HCT116 (cell line): ENCODE measurements around the gene TAC1. TPM values are rescaled to one million over a fixed set of nuclear protein-coding genes. Genes with fewer than 3 reads are reported as not detected.

Experiments used
- ATAC-seq: fragments of 200-7000 bp; cut with Tn5 transposase; 2 replicates; pipeline ENCODE4 v1.9.1; 2020; ENCODE audit warnings: mild to moderate bottlenecking, moderate library complexity
- BruUV-seq: library from RNA; stranded (reverse); fragments of 400-500 nt; replicated peaks from 2 replicates; lab custom pipeline; 2021; lab: Mats Ljungman, UMichigan
- CTCF ChIA-PET: fragments of 300-600 bp; sonication (Branson Sonifier 250); formaldehyde crosslinking; loops from one replicate; lab custom pipeline; 2021; ENCODE audit warnings: antibody characterized with exemption; lab: Charles Lee
- POLR2A ChIA-PET: fragments of 300-600, 350-600 bp; sonication (Branson Sonifier 250); formaldehyde crosslinking; loops from one replicate; lab custom pipeline; 2021; ENCODE audit warnings: antibody characterized with exemption; lab: Charles Lee
- RAD21 ChIA-PET, 2 experiments: fragments of 300-600 bp; sonication (Branson Sonifier 250); formaldehyde crosslinking; loops; one replicate each; lab custom pipeline; 2023; ENCODE audit warnings: low total read pairs in 2 of 2; ENCODE audit not compliant: uncharacterized antibody in 2 of 2, unreplicated experiment in 2 of 2, low non-redundant PET in 1 of 2; lab: Charles Lee
- DNase-seq: peaks from one replicate; pipeline ENCODE4 v3.0.0-alpha.2; 2010; ENCODE audit warnings: low read depth, low spot score
- H2AFZ ChIP-seq: fragments of 200-600 bp; shearing (Covaris generic), sonication (generic); 2 replicates; pipeline ENCODE4 v1.6.1; 2017; ENCODE audit warnings: low read depth, mixed run types, mixed read lengths, antibody characterized with exemption, low read length; ENCODE audit not compliant: poor library complexity, severe bottlenecking
- H3K27ac ChIP-seq: 2 replicates; pipeline ENCODE4 v1.5.1; 2012; ENCODE audit warnings: low read depth, low read length
- H3K27me3 ChIP-seq: fragments of 200-600 bp; sonication (generic); 2 replicates; pipeline ENCODE4 v1.6.1; 2016; ENCODE audit warnings: mixed run types, low read length, mixed read lengths; ENCODE audit not compliant: insufficient read depth
- H3K36me3 ChIP-seq, 2 experiments: fragments of 200-500 bp in 1 of 2; fragments of 200-600 bp in 1 of 2; sonication (Bioruptor generic) in 1 of 2; sonication (generic) in 1 of 2; 2 replicates each; pipeline versions ENCODE4 v1.5.1 to v1.6.1; 2014 to 2016; ENCODE audit warnings: low read length in 2 of 2, inconsistent platforms in 1 of 2, mixed read lengths in 1 of 2, mixed run types in 1 of 2; ENCODE audit not compliant: insufficient read depth in 2 of 2, control insufficient read depth in 1 of 2
- H3K4me1 ChIP-seq, 2 experiments: fragments of 200-600 bp in 1 of 2; sonication (generic) in 1 of 2; 2 replicates each; pipeline versions ENCODE4 v1.5.1 to v1.6.1; 2012 to 2017; ENCODE audit warnings: low read length in 2 of 2, inconsistent platforms in 1 of 2, mild to moderate bottlenecking in 1 of 2, mixed read lengths in 1 of 2, mixed run types in 1 of 2, moderate library complexity in 1 of 2; ENCODE audit not compliant: insufficient read depth in 2 of 2, control insufficient read depth in 1 of 2
- H3K4me2 ChIP-seq: fragments of 200-600 bp; sonication (generic); 2 replicates; pipeline ENCODE4 v1.6.1; 2017; ENCODE audit warnings: mixed run types, low read length, mixed read lengths
- H3K4me3 ChIP-seq, 2 experiments: fragments of 200-600 bp in 1 of 2; sonication (generic) in 1 of 2; replicated peaks in 1 of 2; 2 replicates each; pipeline ENCODE4 v1.5.1; 2011 to 2016; ENCODE audit warnings: low read length in 2 of 2, control low read depth in 1 of 2, low read depth in 1 of 2, mild to moderate bottlenecking in 1 of 2, mixed read lengths in 1 of 2, mixed run types in 1 of 2
- H3K79me2 ChIP-seq: fragments of 200-600 bp; sonication (generic); 2 replicates; pipeline ENCODE4 v1.6.1; 2017; ENCODE audit warnings: mild to moderate bottlenecking, mixed run types, low read length, moderate library complexity, mixed read lengths; ENCODE audit not compliant: insufficient read depth
- H3K9ac ChIP-seq: fragments of 200-600 bp; sonication (generic); 2 replicates; pipeline ENCODE4 v1.6.1; 2016; ENCODE audit warnings: low read length, mixed read lengths
- H3K9me2 ChIP-seq: fragments of 200-600 bp; sonication (generic), shearing (Covaris generic); 2 replicates; pipeline ENCODE4 v1.6.1; 2017; ENCODE audit warnings: mixed run types, mild to moderate bottlenecking, moderate library complexity; ENCODE audit not compliant: insufficient read depth
- H3K9me3 ChIP-seq, 2 experiments: fragments of 200-500 bp in 1 of 2; fragments of 200-600 bp in 1 of 2; sonication (Bioruptor generic) in 1 of 2; sonication (generic) in 1 of 2; 2 replicates each; pipeline ENCODE4 v1.6.1; 2014 to 2017; ENCODE audit warnings: low read length in 2 of 2, mixed read lengths in 2 of 2, inconsistent platforms in 1 of 2, low read depth in 1 of 2, mild to moderate bottlenecking in 1 of 2, mixed run types in 1 of 2, moderate library complexity in 1 of 2; ENCODE audit not compliant: control insufficient read depth in 1 of 2, insufficient read depth in 1 of 2
- H4K20me1 ChIP-seq: fragments of 200-600 bp; sonication (generic), shearing (Covaris generic); 2 replicates; pipeline ENCODE4 v1.6.1; 2017; ENCODE audit warnings: mixed run types, mild to moderate bottlenecking, moderate library complexity; ENCODE audit not compliant: insufficient read depth
- CBX3 ChIP-seq: IDR thresholded peaks from 2 replicates; pipeline ENCODE4 v1.6.1; 2012; ENCODE audit warnings: low read depth
- CEBPB ChIP-seq: IDR thresholded peaks from 2 replicates; pipeline ENCODE4 v1.6.1; 2012; ENCODE audit warnings: low read depth
- EZH2 ChIP-seq: fragments of 200-600 bp; sonication (generic); IDR thresholded peaks from 2 replicates; pipeline ENCODE4 v1.6.1; 2017; ENCODE audit warnings: antibody characterized with exemption, mixed run types
- FOSL1 ChIP-seq: IDR thresholded peaks from 2 replicates; pipeline ENCODE4 v1.6.1; 2012; ENCODE audit warnings: low read depth
- POLR2AphosphoS5 ChIP-seq: IDR thresholded peaks from 2 replicates; pipeline ENCODE4 v1.6.1; 2011; ENCODE audit warnings: mild to moderate bottlenecking, low read depth, low read length, moderate library complexity
- RAD21 ChIP-seq: IDR thresholded peaks from 2 replicates; pipeline ENCODE4 v1.6.1; 2012; ENCODE audit warnings: low read depth, mild to moderate bottlenecking
- SIN3A ChIP-seq: IDR thresholded peaks from 2 replicates; pipeline ENCODE4 v1.6.1; 2012; ENCODE audit warnings: low read depth
- YY1 ChIP-seq: IDR thresholded peaks from 2 replicates; pipeline ENCODE4 v1.6.1; 2011; ENCODE audit warnings: low read length, low read depth, moderate library complexity, mild to moderate bottlenecking; ENCODE audit not compliant: insufficient replicate concordance; ENCODE audit errors: extremely low read depth
- intact Hi-C: fragments of 100-400 bp; cut with micrococcal nuclease; formaldehyde crosslinking; loops from 2 replicates; pipeline ENCODE4 v1.10.0; 2022
- total RNA-seq: library from RNA; stranded (reverse); gene quantifications from one replicate; pipeline ENCODE4 v1.2.1, GENCODE V29; 2021; ENCODE audit not compliant: unreplicated experiment
- TF ChIP-seq, protein P1 (sequence below), 3 experiments: fragments of 200-600 bp in 1 of 3; sonication (generic) in 1 of 3; IDR thresholded peaks in 2 of 3; conservative IDR thresholded peaks in 1 of 3; 2 replicates each; pipeline ENCODE4 v1.5.1; 2012 to 2017; ENCODE audit warnings: low read depth in 2 of 3, low read length in 2 of 3, antibody characterized with exemption in 1 of 3, borderline replicate concordance in 1 of 3, control low read depth in 1 of 3, mild to moderate bottlenecking in 1 of 3, mixed read lengths in 1 of 3, mixed run types in 1 of 3, moderate library complexity in 1 of 3; ENCODE audit not compliant: insufficient read depth in 1 of 3
- TF ChIP-seq, protein P2 (sequence below): IDR thresholded peaks from 2 replicates; pipeline ENCODE4 v1.6.1; 2011; ENCODE audit warnings: mild to moderate bottlenecking, low read length, moderate library complexity; ENCODE audit not compliant: insufficient replicate concordance; ENCODE audit errors: extremely low read depth
- TF ChIP-seq, protein P3 (sequence below): IDR thresholded peaks from 2 replicates; pipeline ENCODE4 v1.6.1; 2012

TAC1 gene
- total RNA-seq, 1 experiment from 2014 or later, result not detected

- DNase-seq (no peak), ATAC-seq (no peak)
- Histone ChIP-seq H3K36me3 (no peaks in the 10 kb centered on the region), H3K9me2 (no peaks in the 10 kb centered on the region), H3K27ac (no peak overlapping the region), H2AFZ (no peak overlapping the region), H3K4me1 (no peaks in the 10 kb centered on the region), H3K4me3 (no peak overlapping the region), H3K27me3 (peaks cover 11% of the 10 kb centered on the region; the same call in 1 of the 2 replicates), H3K4me2 (no peak overlapping the region), H3K79me2 (no peaks in the 10 kb centered on the region), H3K9me3 (no peaks in the 10 kb centered on the region), H4K20me1 (no peaks in the 10 kb centered on the region), H3K9ac (no peak overlapping the region)
- POLR2A ChIA-PET, result no interaction called here
- CTCF ChIA-PET, result no interaction called here
- intact Hi-C loops, result no loop called here
- TF ChIP-seq, protein P1, sequence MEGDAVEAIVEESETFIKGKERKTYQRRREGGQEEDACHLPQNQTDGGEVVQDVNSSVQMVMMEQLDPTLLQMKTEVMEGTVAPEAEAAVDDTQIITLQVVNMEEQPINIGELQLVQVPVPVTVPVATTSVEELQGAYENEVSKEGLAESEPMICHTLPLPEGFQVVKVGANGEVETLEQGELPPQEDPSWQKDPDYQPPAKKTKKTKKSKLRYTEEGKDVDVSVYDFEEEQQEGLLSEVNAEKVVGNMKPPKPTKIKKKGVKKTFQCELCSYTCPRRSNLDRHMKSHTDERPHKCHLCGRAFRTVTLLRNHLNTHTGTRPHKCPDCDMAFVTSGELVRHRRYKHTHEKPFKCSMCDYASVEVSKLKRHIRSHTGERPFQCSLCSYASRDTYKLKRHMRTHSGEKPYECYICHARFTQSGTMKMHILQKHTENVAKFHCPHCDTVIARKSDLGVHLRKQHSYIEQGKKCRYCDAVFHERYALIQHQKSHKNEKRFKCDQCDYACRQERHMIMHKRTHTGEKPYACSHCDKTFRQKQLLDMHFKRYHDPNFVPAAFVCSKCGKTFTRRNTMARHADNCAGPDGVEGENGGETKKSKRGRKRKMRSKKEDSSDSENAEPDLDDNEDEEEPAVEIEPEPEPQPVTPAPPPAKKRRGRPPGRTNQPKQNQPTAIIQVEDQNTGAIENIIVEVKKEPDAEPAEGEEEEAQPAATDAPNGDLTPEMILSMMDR (IDR thresholded peaks at IDR 0.05 in 2 of 3, conservative IDR thresholded peaks at IDR 0.05 in 1 of 3; ENCODE audit: borderline replicate concordance in 1 of 3, insufficient read depth in 1 of 3, low read depth in 2 of 3, low read length in 2 of 3), result no peak
- TF ChIP-seq, protein P2, sequence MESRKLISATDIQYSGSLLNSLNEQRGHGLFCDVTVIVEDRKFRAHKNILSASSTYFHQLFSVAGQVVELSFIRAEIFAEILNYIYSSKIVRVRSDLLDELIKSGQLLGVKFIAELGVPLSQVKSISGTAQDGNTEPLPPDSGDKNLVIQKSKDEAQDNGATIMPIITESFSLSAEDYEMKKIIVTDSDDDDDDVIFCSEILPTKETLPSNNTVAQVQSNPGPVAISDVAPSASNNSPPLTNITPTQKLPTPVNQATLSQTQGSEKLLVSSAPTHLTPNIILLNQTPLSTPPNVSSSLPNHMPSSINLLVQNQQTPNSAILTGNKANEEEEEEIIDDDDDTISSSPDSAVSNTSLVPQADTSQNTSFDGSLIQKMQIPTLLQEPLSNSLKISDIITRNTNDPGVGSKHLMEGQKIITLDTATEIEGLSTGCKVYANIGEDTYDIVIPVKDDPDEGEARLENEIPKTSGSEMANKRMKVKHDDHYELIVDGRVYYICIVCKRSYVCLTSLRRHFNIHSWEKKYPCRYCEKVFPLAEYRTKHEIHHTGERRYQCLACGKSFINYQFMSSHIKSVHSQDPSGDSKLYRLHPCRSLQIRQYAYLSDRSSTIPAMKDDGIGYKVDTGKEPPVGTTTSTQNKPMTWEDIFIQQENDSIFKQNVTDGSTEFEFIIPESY, result no peak
- TF ChIP-seq SIN3A (no peak), CBX3 (no peak), YY1 (no peak), RAD21 (no peak), FOSL1 (no peak), POLR2AphosphoS5 (no peak), EZH2 (no peak), CEBPB (no peak)
- TF ChIP-seq, protein P3, sequence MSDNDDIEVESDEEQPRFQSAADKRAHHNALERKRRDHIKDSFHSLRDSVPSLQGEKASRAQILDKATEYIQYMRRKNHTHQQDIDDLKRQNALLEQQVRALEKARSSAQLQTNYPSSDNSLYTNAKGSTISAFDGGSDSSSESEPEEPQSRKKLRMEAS, result no peak
- BruUV-seq, result no TSS peak
- RAD21 ChIA-PET, result no interaction called here
Observed at GRCh38 chr7:97734255-97734654, 2.4 kb downstream of the TAC1 start.
